Measurements from ENCODE around the gene PAFAH1B2. TPM values are rescaled to one million over a fixed set of nuclear protein-coding genes. Genes with fewer than 3 reads are reported as not detected.

The PAFAH1B2 gene
- total RNA-seq, 3 donors from 2014 or later (not counting 1 experiment from before 2014, with no cell fraction given), result 46.1 to 71.0 (median 58.8) TPM

- Mint-ChIP-seq H3K36me3 (peaks cover 6% of the 10 kb centered on the region), H3K4me1 (peaks cover 5 to 18% of the 10 kb centered on the region in 2 donors), H3K4me3 (no peak overlapping the region), H3K27me3 (ENCODE audit: low read depth in 2 of 2) (no peaks in the 10 kb centered on the region), H3K27ac (peak overlapping the region in 1 of 2 donors; percentile 8), H3K9me3 (no peaks in the 10 kb centered on the region)
- Histone ChIP-seq H3K9me3 (ENCODE audit: control insufficient read depth, insufficient read depth, low read length) (no peaks in the 10 kb centered on the region), H3K27me3 (ENCODE audit: control insufficient read depth, insufficient read depth, low read length) (no peaks in the 10 kb centered on the region), H3K27ac (ENCODE audit: low read length) (no peak overlapping the region), H3K36me3 (ENCODE audit: control insufficient read depth, insufficient read depth, low read length) (peaks cover 93% of the 10 kb centered on the region), H3K4me1 (ENCODE audit: control insufficient read depth, insufficient read depth, low read length) (no peaks in the 10 kb centered on the region), H3K4me3 (ENCODE audit: low read length) (no peak overlapping the region)
- intact Hi-C loops (cut with micrococcal nuclease), result loop anchor here (10.0 kb wide), 1 partner anchor 336 kb away; no protein-coding TSS in a partner anchor
- 96% methylated on average over 7 of the region's 7 CpGs for WGBS (ENCODE audit: insufficient coverage)
- DNase-seq, result no peak
- ATAC-seq, result no peak
- no peak for TF ChIP-seq CTCF (IDR thresholded peaks at IDR 0.05)
These were observed 77.1 kb downstream of the PAFAH1B2 start for GRCh38 chr11:117220999-117221774.

GRCh38 chr11:117221775-117222517 is 77.9 kb downstream of the PAFAH1B2 start:
- Histone ChIP-seq H3K27ac (ENCODE audit: low read length) (no peak overlapping the region), H3K4me3 (ENCODE audit: low read length) (no peak overlapping the region), H3K36me3 (ENCODE audit: control insufficient read depth, insufficient read depth, low read length) (peaks cover 94% of the 10 kb centered on the region), H3K27me3 (ENCODE audit: control insufficient read depth, insufficient read depth, low read length) (no peaks in the 10 kb centered on the region), H3K4me1 (ENCODE audit: control insufficient read depth, insufficient read depth, low read length) (peaks cover 3% of the 10 kb centered on the region), H3K9me3 (ENCODE audit: control insufficient read depth, insufficient read depth, low read length) (no peaks in the 10 kb centered on the region)
- Mint-ChIP-seq H3K27me3 (ENCODE audit: low read depth in 2 of 2) (no peaks in the 10 kb centered on the region), H3K4me3 (no peak overlapping the region), H3K36me3 (peaks cover 6% of the 10 kb centered on the region), H3K9me3 (no peaks in the 10 kb centered on the region), H3K4me1 (peaks cover 11 to 25% of the 10 kb centered on the region in 2 donors), H3K27ac (peak overlapping the region in 1 of 2 donors; percentile 38)
- TF ChIP-seq CTCF (IDR thresholded peaks at IDR 0.05), result no peak
- intact Hi-C loops (cut with micrococcal nuclease), result loop anchor here (10.0 kb wide), 1 partner anchor 337 kb away; no protein-coding TSS in a partner anchor
- 97% methylated on average over 7 of the region's 7 CpGs for WGBS (ENCODE audit: insufficient coverage)
- DNase-seq (no peak), ATAC-seq (no peak)

- H3K36me3 ChIP-seq (ENCODE audit: control insufficient read depth, insufficient read depth, low read length), result peaks cover 92% of the 10 kb centered on the region
- H3K36me3 Mint-ChIP-seq, result no peaks in the 10 kb centered on the region
- ATAC-seq (no peak), DNase-seq (no peak)
- intact Hi-C loops (cut with micrococcal nuclease), result loop anchor here (10.0 kb wide), 1 partner anchor 338 kb away; no protein-coding TSS in a partner anchor
- H3K27me3 Mint-ChIP-seq (ENCODE audit: low read depth in 2 of 2), result no peaks in the 10 kb centered on the region
- 97% methylated on average over 14 of the region's 14 CpGs for WGBS (ENCODE audit: insufficient coverage)
- TF ChIP-seq CTCF (IDR thresholded peaks at IDR 0.05), result no peak
- no peak overlapping the region for H3K27ac Mint-ChIP-seq
- no peak overlapping the region for H3K27ac ChIP-seq (ENCODE audit: low read length)
- H3K27me3 ChIP-seq (ENCODE audit: control insufficient read depth, insufficient read depth, low read length), result no peaks in the 10 kb centered on the region
- peaks cover 14 to 30% of the 10 kb centered on the region in 2 donors for H3K4me1 Mint-ChIP-seq
- H3K4me3 ChIP-seq (ENCODE audit: low read length), result no peak overlapping the region
- no peaks in the 10 kb centered on the region for H3K9me3 Mint-ChIP-seq
- no peak overlapping the region for H3K4me3 Mint-ChIP-seq
- H3K4me1 ChIP-seq (ENCODE audit: control insufficient read depth, insufficient read depth, low read length), result peaks cover 3% of the 10 kb centered on the region
- no peaks in the 10 kb centered on the region for H3K9me3 ChIP-seq (ENCODE audit: control insufficient read depth, insufficient read depth, low read length)
These were observed 79.1 kb downstream of the PAFAH1B2 start for GRCh38 chr11:117222991-117223740.

Data from natural killer cell (primary cell).